Measurements from ENCODE around the gene GPRIN1. TPM values are rescaled to one million over a fixed set of nuclear protein-coding genes. Genes with fewer than 3 reads are reported as not detected.

GPRIN1 gene
- total and polyA plus RNA-seq, 7 donors, result 0.18 to 1.2 (median 0.30) TPM

DNA sequence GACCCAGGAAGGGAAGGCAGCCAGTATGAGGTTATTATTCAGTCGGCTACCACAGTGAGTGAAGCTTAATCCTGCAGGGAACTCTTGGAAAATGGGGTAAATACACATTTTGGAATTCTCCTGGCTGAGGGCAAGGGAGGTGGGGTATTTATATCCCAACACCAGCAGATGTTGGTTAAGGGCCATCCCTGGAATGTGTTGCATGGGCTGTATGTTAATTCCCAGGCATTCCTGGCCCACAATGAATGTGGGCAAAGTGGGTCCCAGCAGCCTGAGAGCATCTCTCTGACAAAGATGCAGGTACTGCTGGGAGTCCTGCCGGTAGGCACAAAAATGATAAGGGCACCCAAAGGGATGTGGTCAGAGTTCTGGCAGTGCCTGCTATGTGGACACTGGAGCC lies 2.9 kb upstream of the GPRIN1 start:
- no peak overlapping the region for H3K4me3 ChIP-seq
- TF ChIP-seq, protein P1, sequence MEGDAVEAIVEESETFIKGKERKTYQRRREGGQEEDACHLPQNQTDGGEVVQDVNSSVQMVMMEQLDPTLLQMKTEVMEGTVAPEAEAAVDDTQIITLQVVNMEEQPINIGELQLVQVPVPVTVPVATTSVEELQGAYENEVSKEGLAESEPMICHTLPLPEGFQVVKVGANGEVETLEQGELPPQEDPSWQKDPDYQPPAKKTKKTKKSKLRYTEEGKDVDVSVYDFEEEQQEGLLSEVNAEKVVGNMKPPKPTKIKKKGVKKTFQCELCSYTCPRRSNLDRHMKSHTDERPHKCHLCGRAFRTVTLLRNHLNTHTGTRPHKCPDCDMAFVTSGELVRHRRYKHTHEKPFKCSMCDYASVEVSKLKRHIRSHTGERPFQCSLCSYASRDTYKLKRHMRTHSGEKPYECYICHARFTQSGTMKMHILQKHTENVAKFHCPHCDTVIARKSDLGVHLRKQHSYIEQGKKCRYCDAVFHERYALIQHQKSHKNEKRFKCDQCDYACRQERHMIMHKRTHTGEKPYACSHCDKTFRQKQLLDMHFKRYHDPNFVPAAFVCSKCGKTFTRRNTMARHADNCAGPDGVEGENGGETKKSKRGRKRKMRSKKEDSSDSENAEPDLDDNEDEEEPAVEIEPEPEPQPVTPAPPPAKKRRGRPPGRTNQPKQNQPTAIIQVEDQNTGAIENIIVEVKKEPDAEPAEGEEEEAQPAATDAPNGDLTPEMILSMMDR (IDR thresholded peaks at IDR 0.05), result no peak
- no peak for DNase-seq
- H3K9me3 ChIP-seq, result no peaks in the 10 kb centered on the region
- intact Hi-C loops (cut with DNase I), result loop anchor here in 1 of 2 donors (5.0 kb wide), 1 partner anchor 34 kb away; the partner anchor contains the start of gene TSPAN17
- H3K27me3 ChIP-seq (ENCODE audit: insufficient read depth in 3 of 3, low read length in 2 of 3), result peaks cover 0 to 61% (median 7%) of the 10 kb centered on the region in 3 donors
- H3K4me1 ChIP-seq, result no peaks in the 10 kb centered on the region
- H3K36me3 ChIP-seq (ENCODE audit: insufficient read depth in 1 of 2, low read depth in 1 of 2), result no peaks in the 10 kb centered on the region
- no peak overlapping the region for H3K27ac ChIP-seq
- 60 to 69% (median 60%) methylated on average over 2 of the region's 2 CpGs for WGBS, 3 donors
- ATAC-seq, result no peak

- Histone ChIP-seq H3K27me3 (ENCODE audit: insufficient read depth in 3 of 3, low read length in 2 of 3) (peaks cover 0 to 53% (median 7%) of the 10 kb centered on the region in 3 donors), H3K4me1 (no peaks in the 10 kb centered on the region), H3K36me3 (ENCODE audit: insufficient read depth in 1 of 2, low read depth in 1 of 2) (no peaks in the 10 kb centered on the region), H3K4me3 (no peak overlapping the region), H3K9me3 (no peaks in the 10 kb centered on the region), H3K27ac (no peak overlapping the region)
- intact Hi-C loops (cut with DNase I), result loop anchor here in 1 of 2 donors (5.0 kb wide), 1 partner anchor 35 kb away; the partner anchor contains the start of gene TSPAN17
- 81 to 83% (median 82%) methylated on average over 6 of the region's 6 CpGs for WGBS, 3 donors
- no peak for DNase-seq
- TF ChIP-seq, protein P1 (IDR thresholded peaks at IDR 0.05), result no peak
- no peak for ATAC-seq
These were observed 2.1 kb upstream of the GPRIN1 start for GRCh38 chr5:176612008-176612407.

GRCh38 chr5:176611435-176611834 lies 1.5 kb upstream of the GPRIN1 start:
- no peaks in the 10 kb centered on the region for H3K4me1 ChIP-seq
- 10% methylated on average over 10 of the region's 10 CpGs for WGBS, 3 donors
- peak; percentile 82 to 84 for DNase-seq
- TF ChIP-seq, protein P1 (IDR thresholded peaks at IDR 0.05), result no peak
- intact Hi-C loops (cut with DNase I), result loop anchor here in 1 of 2 donors (5.0 kb wide), 1 partner anchor 36 kb away; the partner anchor contains the start of gene TSPAN17
- peaks cover 0 to 49% (median 4%) of the 10 kb centered on the region in 3 donors for H3K27me3 ChIP-seq (ENCODE audit: insufficient read depth in 3 of 3, low read length in 2 of 3)
- no peak for ATAC-seq
- no peak overlapping the region for H3K4me3 ChIP-seq
- H3K27ac ChIP-seq, result no peak overlapping the region
- no peaks in the 10 kb centered on the region for H3K9me3 ChIP-seq
- H3K36me3 ChIP-seq (ENCODE audit: insufficient read depth in 1 of 2, low read depth in 1 of 2), result no peaks in the 10 kb centered on the region

GRCh38 chr5:176610435-176610773 lies 448 bp upstream of the GPRIN1 start:
- intact Hi-C loops (cut with DNase I), result loop anchor here in 1 of 2 donors (5.0 kb wide), 1 partner anchor 37 kb away; the partner anchor contains the start of gene TSPAN17
- DNase-seq, result no peak
- H3K4me3 ChIP-seq, result peak overlapping the region; percentile 67
- H3K4me1 ChIP-seq, result no peaks in the 10 kb centered on the region
- no peaks in the 10 kb centered on the region for H3K36me3 ChIP-seq (ENCODE audit: insufficient read depth in 1 of 2, low read depth in 1 of 2)
- ATAC-seq, result no peak
- H3K27ac ChIP-seq, result no peak overlapping the region
- WGBS, 3 donors, result 2 to 4% (median 3%) methylated on average over 20 to 31 of the region's 31 CpGs
- peaks cover 0 to 43% (median 4%) of the 10 kb centered on the region in 3 donors for H3K27me3 ChIP-seq (ENCODE audit: insufficient read depth in 3 of 3, low read length in 2 of 3)
- H3K9me3 ChIP-seq, result no peaks in the 10 kb centered on the region
- TF ChIP-seq, protein P1 (IDR thresholded peaks at IDR 0.05), result peak; percentile 1
